Gastroesophageal sphincter (tissue), 4 donors: Measurements from ENCODE around the gene USP47. TPM values are rescaled to one million over a fixed set of nuclear protein-coding genes. Genes with fewer than 3 reads are reported as not detected.

Experiments used
- ATAC-seq: fragments of 150-250 bp; one replicate; pipeline ENCODE4 v1.9.1; 2016; ENCODE audit warnings: mild to moderate bottlenecking, moderate library complexity
- H3K27ac ChIP-seq, 4 donors: fragments of 200-600 bp; sonication (generic) in 3 of 4; 1 replicate in 3 of 4; 2 replicates in 1 of 4; pipeline ENCODE4 v1.5.1; 2016 to 2019
- H3K27me3 ChIP-seq: fragments of 200-600 bp; sonication (generic); one replicate; pipeline ENCODE4 v1.5.1; 2019
- H3K36me3 ChIP-seq, 2 donors: fragments of 200-600 bp; sonication (generic); one replicate each; pipeline ENCODE4 v1.5.1; 2019; ENCODE audit warnings: control low read depth in 1 of 2
- H3K4me1 ChIP-seq, 3 donors: fragments of 200-600 bp; sonication (generic); 1 replicate in 2 of 3; 2 replicates in 1 of 3; pipeline ENCODE4 v1.5.1; 2016 to 2019; ENCODE audit warnings: control low read depth in 2 of 3
- H3K4me3 ChIP-seq, 2 donors: fragments of 200-600 bp; sonication (generic); one replicate each; pipeline ENCODE4 v1.5.1; 2019; ENCODE audit warnings: mild to moderate bottlenecking in 1 of 2, moderate library complexity in 1 of 2
- H3K9me3 ChIP-seq, 3 donors: fragments of 200-600 bp; sonication (generic); one replicate each; pipeline ENCODE4 v1.5.1; 2017 to 2019; ENCODE audit warnings: control low read depth in 2 of 3
- CTCF ChIP-seq, 4 experiments: fragments of 200-600 bp in 2 of 4; fragments of 450-650 bp in 2 of 4; sonication (generic) in 1 of 4; IDR thresholded peaks; one replicate each; pipeline ENCODE4 v1.5.1; 2017 to 2019; ENCODE audit warnings: antibody characterized with exemption in 4 of 4, mild to moderate bottlenecking in 2 of 4, moderate library complexity in 2 of 4
- EP300 ChIP-seq: sonication (generic); formaldehyde crosslinking; IDR thresholded peaks from one replicate; pipeline ENCODE4 v1.6.1; 2017; ENCODE audit warnings: antibody characterized with exemption, mild to moderate bottlenecking
- POLR2A ChIP-seq, 2 donors: fragments of 450-650 bp; IDR thresholded peaks; one replicate each; pipeline ENCODE4 v1.6.1; 2017; ENCODE audit warnings: antibody characterized with exemption in 2 of 2, mild to moderate bottlenecking in 2 of 2, moderate library complexity in 1 of 2
- POLR2AphosphoS5 ChIP-seq: sonication (generic); formaldehyde crosslinking; IDR thresholded peaks from one replicate; pipeline ENCODE4 v1.6.1; 2017; ENCODE audit warnings: antibody characterized with exemption
- WGBS, 2 donors: methylation state at CpG; one replicate each; pipeline ENCODE4 v1.1.5; 2018; ENCODE audit warnings: low coverage in 1 of 2; 5-methylcytosine and 5-hydroxymethylcytosine counted together
- total RNA-seq, 4 donors: library from RNA; depleted of rRNA; stranded (reverse); fragments of >200 nt; gene quantifications; one replicate each; pipeline ENCODE4 v1.1.0, GENCODE V29; 2016

The USP47 gene
- total RNA-seq, 4 donors from 2014 or later, result 84.7 to 156 (median 115) TPM

GRCh38 chr11:11871991-11872401, 30.2 kb downstream of the USP47 start:
- peaks cover 0 to 8% (median 0%) of the 10 kb centered on the region in 3 donors for H3K9me3 ChIP-seq
- peaks cover 9 to 34% (median 10%) of the 10 kb centered on the region in 3 donors for H3K4me1 ChIP-seq
- WGBS, 2 donors, result 44 to 67% methylated on average over 2 of the region's 2 CpGs
- no peak for ATAC-seq
- peaks cover 0 to 5% of the 10 kb centered on the region in 2 donors for H3K36me3 ChIP-seq
- no peak overlapping the region for H3K4me3 ChIP-seq
- no peak overlapping the region for H3K27ac ChIP-seq
- H3K27me3 ChIP-seq, result no peaks in the 10 kb centered on the region
- TF ChIP-seq EP300, result no peak
- no peak for TF ChIP-seq CTCF (IDR thresholded peaks at IDR 0.05)
- TF ChIP-seq POLR2A (IDR thresholded peaks at IDR 0.05), result no peak
- no peak for TF ChIP-seq POLR2AphosphoS5

GRCh38 chr11:11876458-11876857, 34.7 kb downstream of the USP47 start:
- WGBS, 2 donors, result 100% methylated on average over 1 of the region's 2 CpGs
- peaks cover 9 to 34% (median 10%) of the 10 kb centered on the region in 3 donors for H3K4me1 ChIP-seq
- H3K36me3 ChIP-seq, result peaks cover 0 to 5% of the 10 kb centered on the region in 2 donors
- no peak for ATAC-seq
- TF ChIP-seq POLR2AphosphoS5 (no peak), POLR2A (IDR thresholded peaks at IDR 0.05) (no peak), EP300 (no peak), CTCF (IDR thresholded peaks at IDR 0.05) (no peak)
- H3K9me3 ChIP-seq, result no peaks in the 10 kb centered on the region
- no peak overlapping the region for H3K4me3 ChIP-seq
- no peaks in the 10 kb centered on the region for H3K27me3 ChIP-seq
- no peak overlapping the region for H3K27ac ChIP-seq

- ATAC-seq, result no peak
- Histone ChIP-seq H3K9me3 (no peaks in the 10 kb centered on the region), H3K4me1 (peaks cover 3 to 33% (median 3%) of the 10 kb centered on the region in 3 donors), H3K36me3 (peaks cover 0 to 15% of the 10 kb centered on the region in 2 donors), H3K4me3 (no peak overlapping the region), H3K27ac (no peak overlapping the region), H3K27me3 (no peaks in the 10 kb centered on the region)
- TF ChIP-seq CTCF (IDR thresholded peaks at IDR 0.05), result no peak
- no peak for TF ChIP-seq POLR2A (IDR thresholded peaks at IDR 0.05)
- TF ChIP-seq POLR2AphosphoS5, result no peak
- TF ChIP-seq EP300, result no peak
- WGBS, 2 donors, result 75 to 86% methylated on average over 2 of the region's 2 CpGs
These were observed 38.4 kb downstream of the USP47 start for GRCh38 chr11:11880179-11880578.

- peaks cover 0 to 31% of the 10 kb centered on the region in 2 donors for H3K36me3 ChIP-seq
- no peak overlapping the region for H3K27ac ChIP-seq
- 11 to 46% methylated on average over 2 of the region's 2 CpGs for WGBS, 2 donors
- H3K4me3 ChIP-seq, result no peak overlapping the region
- ATAC-seq, result no peak
- no peak for TF ChIP-seq EP300
- no peak for TF ChIP-seq POLR2A (IDR thresholded peaks at IDR 0.05)
- TF ChIP-seq CTCF (IDR thresholded peaks at IDR 0.05), result no peak
- TF ChIP-seq POLR2AphosphoS5, result no peak
- no peaks in the 10 kb centered on the region for H3K9me3 ChIP-seq
- H3K4me1 ChIP-seq, result peaks cover 3 to 33% (median 3%) of the 10 kb centered on the region in 3 donors
- H3K27me3 ChIP-seq, result no peaks in the 10 kb centered on the region
These were observed 40.8 kb downstream of the USP47 start for GRCh38 chr11:11882539-11882938.

- Histone ChIP-seq H3K4me1 (peaks cover 3 to 33% (median 3%) of the 10 kb centered on the region in 3 donors), H3K27ac (no peak overlapping the region), H3K9me3 (no peaks in the 10 kb centered on the region), H3K4me3 (no peak overlapping the region), H3K36me3 (peaks cover 0 to 31% of the 10 kb centered on the region in 2 donors), H3K27me3 (no peaks in the 10 kb centered on the region)
- TF ChIP-seq EP300, result no peak
- no peak for TF ChIP-seq CTCF (IDR thresholded peaks at IDR 0.05)
- TF ChIP-seq POLR2AphosphoS5, result no peak
- no peak for TF ChIP-seq POLR2A (IDR thresholded peaks at IDR 0.05)
- no peak for ATAC-seq
- WGBS, 2 donors, result 87 to 93% methylated on average over 2 of the region's 2 CpGs
These were observed 42.6 kb downstream of the USP47 start for GRCh38 chr11:11884351-11884750.
